Measurements from ENCODE around the gene ZFYVE19.
A peak's percentile ranks its signal among the peaks of the same experiment; 100 is the strongest.

Gene ZFYVE19, protein sequence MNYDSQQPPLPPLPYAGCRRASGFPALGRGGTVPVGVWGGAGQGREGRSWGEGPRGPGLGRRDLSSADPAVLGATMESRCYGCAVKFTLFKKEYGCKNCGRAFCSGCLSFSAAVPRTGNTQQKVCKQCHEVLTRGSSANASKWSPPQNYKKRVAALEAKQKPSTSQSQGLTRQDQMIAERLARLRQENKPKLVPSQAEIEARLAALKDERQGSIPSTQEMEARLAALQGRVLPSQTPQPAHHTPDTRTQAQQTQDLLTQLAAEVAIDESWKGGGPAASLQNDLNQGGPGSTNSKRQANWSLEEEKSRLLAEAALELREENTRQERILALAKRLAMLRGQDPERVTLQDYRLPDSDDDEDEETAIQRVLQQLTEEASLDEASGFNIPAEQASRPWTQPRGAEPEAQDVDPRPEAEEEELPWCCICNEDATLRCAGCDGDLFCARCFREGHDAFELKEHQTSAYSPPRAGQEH

DNA sequence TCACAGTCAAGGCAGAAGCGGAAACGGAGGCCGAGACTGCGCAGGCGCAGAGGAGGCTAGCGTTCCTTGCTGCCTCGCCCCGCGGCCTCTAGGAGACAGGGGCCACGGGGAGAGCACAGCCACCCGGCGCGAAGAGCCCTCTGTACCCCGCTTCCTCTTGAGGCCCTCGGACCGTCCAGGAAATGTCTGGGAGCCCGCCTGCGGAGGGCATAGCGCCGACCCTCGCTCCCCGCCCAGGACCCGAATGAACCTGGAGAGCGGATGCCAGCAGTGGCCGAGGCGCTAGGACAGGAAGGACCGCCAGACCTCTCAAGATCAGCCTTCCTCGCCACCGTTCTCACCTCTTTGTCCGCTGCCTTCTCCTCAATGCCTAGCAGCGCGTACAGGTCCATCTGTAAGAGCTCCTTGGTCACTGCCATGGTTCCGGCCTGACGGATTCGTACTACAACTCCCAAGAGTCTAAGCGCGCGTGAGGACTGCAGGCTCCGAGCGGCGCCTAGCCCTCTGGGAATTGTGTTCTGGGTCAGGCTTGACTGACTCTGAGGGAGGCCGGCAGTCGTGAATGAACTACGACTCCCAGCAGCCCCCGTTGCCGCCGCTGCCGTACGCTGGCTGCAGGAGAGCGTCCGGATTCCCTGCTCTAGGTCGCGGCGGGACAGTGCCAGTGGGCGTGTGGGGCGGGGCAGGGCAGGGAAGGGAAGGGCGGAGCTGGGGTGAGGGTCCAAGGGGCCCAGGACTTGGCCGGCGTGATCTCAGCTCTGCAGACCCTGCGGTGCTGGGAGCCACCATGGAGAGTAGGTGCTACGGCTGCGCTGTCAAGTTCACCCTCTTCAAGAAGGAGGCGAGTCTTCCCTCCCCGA is at the start of gene ZFYVE19, which contains the start of gene DNAJC17:
Gene ZFYVE19, plus strand, starts transcription at position 62 of the 860 bp plus-strand sequence. Its CDS starts 501 bp downstream, at position 563.
Gene DNAJC17, minus strand, starts transcription at position 446 of the 860 bp plus-strand sequence. Its CDS starts 27 bp downstream, at position 419.
- DNase-seq, result peak; percentile 91

DNA sequence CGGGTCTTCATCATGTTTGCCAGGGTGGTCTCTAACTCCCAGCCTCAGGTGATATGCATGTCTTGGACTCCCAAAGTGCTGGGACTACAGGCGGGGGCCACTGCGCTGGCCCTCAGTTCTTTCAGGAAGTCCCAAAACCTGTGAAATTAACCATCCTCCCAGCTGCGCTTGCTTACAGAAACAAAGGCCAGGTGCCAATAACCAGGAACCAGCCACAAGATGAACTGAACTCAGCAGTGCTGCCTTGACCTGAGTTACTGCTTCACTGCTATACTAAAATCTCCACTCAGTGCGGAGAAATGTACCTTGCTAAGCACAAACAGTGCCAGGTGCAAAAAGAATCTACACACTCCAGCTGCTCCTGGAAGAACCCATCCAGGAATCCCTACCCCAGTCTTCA is 46.9 kb upstream of the ZFYVE19 start:
- no peak for DNase-seq

DNA sequence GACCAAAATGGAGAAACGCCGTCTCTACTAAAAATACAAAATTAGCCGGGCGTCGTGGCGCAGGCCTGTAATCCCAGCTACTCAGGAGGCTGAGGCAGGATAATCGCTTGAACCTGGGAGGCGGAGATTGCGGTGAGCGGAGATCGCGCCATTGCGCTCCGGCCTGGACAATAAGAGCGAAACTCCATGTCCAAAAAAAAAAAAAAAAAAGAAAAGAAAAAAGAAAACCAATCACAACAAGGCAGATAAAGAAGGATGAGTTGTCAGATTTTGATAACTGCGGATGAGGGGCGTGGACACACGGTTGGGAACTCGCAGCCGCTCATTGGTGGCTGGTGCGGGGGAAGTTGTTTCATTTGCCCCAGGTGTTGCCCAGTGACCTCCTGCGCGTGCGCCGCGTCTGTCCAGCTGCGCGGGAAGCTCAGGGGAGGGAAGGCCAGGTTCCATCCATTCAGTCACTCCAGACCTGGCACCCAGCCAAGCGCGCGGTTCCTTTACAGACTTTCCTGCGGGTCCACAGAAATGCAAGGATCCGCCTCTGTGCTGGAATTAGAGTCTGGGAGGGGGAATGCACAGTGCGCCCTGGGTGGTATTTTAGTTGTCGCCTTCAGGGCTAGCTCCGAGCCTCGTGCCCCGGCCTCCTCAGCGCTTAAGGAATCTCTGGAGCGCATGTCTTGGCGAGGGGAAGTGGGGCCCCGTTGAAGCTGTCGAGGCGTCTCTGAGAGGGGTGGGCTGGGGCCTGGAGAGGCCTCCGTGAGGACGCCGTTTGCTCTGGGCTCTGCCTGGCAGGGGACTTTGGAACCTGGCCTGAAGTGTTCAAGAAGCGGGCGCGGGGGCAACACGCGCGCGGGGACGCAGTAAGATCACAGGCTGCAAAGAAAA is 43.7 kb upstream of the ZFYVE19 start:
- DNase-seq, result peak; percentile 20

DNA sequence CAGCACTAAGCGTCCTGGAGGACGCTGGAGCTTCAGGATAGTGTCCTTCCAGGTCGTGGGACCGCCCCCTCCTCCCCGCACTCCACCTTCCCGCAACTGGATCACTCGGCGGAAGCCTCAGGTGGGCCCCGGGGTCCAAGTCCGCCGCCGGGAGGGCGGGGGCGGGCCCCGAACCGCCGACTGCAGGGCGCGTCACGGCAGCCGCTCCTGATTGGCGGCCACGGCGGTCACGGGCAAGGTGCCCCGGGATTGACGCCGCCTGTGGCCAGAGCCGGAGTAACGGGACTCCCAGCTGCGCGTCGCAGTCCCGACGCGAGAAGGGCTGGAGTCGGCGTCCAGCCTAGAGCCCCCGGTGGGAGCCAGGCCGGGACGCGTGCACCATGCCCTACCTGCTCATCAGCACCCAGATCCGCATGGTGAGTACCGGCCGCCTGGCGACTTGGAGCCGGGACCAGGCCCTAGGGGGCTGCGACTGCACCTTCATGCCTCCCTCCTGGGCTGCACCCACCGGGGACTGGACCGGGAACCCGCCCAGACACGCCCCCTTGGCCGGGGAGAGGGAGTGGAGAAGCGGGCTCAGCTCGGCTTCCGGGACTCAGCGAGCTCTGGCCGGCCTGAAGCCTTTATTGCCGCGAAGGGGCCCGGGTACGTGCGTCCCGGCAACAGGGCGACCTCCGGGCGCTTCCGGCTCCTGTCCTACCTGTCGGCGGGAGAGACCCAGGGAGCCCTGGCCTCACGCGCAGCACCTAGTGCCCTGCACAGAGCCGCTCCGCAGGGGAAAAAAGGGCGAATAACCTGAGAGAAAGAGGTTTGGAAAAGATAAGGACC is 42.9 kb upstream of the ZFYVE19 start, which contains the start of gene GCHFR:
Gene GCHFR, plus strand, starts transcription at position 268 of the 828 bp plus-strand sequence. Its CDS starts 113 bp downstream, at position 381.
- no peak for DNase-seq

DNA sequence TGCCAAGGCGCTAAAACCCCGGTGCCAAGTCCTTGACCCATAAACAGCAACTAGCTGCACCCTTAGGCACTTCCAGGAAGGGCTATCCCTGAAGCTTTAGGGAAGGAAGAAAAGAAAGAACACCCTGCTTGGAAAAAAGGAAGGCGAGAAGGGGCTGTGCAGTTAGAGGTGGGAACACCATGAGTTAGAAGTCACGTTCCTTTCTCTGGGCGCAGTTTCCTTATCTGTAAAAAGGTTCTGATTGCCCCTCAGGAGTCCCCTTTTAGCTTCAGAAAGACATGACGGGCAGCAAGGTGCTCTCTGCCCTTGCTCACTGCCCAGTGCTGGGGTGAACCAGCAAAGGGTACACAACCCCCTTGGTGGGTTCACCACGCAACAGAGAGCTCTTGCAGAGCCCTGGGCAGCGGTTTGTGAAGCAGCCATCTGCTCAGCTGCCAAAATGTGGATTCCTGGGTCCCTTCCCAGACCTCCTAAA is 42.2 kb upstream of the ZFYVE19 start:
- no peak for DNase-seq

DNA sequence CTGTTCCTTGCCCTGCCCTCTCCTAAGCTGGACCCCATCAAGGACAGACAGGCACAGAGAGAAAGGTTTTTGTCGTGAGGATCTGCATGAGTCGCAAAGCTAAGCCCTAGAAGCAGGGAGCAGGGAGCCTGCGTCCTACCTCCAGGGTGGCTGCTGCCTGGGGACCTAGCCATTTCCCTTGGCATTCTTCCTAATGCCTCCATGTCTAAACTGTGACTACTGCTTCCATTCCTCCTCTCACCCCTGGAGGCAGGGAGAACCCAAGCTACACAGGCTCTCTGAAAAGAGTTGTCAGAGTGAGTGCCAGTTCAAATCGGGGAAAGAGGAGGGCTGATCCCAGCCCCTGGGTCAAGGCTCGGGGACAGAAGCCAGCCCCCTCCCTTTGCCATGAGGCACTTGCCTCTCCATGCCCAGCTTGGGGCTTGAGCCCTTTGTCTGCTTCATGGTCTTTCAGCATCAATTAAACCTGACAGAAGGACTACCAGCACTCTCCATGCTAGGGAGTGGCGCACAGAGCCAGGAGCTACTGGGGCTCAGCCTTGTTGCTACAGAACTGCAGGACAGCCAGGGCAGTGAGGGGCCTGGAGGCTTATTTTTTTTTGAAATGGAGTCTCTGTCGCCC is 40.6 kb upstream of the ZFYVE19 start:
- DNase-seq, result no peak

DNA sequence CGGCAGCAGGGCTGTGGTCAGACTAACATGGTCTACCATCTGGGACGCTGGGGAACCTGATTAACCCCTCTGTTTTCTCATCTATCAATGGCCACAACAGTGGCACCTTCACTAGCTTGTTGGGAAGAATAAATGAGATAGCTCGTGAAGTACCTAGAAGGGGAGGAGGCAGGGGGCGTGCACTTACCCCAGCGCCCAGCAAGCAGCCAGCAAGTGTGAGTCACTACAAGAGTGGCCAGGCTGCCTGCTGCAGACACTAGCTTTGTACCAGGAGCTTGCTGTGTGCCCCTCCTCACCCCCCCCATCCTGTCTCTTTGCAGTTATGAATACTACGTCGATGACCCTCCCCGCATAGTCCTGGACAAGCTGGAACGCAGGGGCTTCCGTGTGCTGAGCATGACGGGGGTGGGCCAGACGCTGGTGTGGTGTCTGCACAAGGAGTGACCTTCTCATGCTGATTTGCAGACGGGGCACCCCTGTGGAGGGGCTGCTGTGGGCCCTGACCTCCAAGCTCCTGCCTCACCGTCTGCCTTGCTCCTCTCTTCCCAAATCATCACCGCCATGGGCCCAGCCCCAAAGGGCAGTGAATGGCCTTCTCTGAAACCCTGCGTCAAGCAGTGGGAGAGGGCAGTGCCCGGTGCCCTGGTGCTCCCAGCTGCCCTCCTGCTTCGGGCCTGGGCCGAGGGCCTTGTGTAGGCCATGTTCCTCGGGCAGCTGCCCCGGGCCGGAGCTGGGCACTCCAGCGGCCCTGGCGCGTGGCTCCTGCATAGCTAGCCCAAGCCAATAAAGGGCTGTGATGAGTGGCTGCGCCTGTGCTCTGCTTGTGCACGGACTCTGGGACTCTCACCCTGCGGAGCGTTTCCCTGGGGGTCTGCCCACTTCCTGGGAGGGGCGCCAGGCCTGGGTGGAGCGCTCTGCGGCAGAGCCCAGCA is 39.7 kb upstream of the ZFYVE19 start:
- DNase-seq, result peak; percentile 42

DNA sequence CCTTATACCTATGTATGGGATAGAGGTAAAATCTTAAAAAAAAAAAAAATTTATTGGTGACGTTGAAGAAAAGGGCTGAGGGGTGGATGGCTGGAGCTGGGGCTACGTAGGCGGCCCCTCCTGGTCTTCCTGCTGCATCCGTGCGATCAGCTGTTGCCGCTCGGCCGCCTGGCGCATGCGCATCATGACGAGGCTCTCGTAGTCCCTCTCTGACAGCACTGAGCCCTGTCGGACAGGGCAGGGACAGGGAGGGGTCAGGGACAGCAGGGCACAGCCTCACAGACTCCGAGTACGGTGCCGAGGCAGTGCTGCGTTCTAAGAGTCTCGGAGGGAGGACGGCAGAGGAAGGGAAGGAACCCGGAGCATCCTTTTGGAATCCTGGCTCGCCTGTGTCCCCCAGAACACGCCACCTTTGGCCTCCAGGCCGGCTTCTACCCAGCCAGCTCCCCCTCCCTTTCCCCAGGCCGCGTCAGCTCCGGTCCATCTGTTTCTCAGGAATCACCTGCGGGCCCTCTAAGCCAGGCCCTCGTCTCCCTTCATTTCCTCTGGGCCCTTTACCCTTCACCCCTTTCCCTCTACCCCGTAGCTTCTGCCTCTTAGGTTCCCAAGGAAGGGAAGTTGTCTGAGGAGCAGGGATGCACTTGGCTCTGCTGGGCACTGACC is 38.9 kb upstream of the ZFYVE19 start:
- DNase-seq, result no peak

DNA sequence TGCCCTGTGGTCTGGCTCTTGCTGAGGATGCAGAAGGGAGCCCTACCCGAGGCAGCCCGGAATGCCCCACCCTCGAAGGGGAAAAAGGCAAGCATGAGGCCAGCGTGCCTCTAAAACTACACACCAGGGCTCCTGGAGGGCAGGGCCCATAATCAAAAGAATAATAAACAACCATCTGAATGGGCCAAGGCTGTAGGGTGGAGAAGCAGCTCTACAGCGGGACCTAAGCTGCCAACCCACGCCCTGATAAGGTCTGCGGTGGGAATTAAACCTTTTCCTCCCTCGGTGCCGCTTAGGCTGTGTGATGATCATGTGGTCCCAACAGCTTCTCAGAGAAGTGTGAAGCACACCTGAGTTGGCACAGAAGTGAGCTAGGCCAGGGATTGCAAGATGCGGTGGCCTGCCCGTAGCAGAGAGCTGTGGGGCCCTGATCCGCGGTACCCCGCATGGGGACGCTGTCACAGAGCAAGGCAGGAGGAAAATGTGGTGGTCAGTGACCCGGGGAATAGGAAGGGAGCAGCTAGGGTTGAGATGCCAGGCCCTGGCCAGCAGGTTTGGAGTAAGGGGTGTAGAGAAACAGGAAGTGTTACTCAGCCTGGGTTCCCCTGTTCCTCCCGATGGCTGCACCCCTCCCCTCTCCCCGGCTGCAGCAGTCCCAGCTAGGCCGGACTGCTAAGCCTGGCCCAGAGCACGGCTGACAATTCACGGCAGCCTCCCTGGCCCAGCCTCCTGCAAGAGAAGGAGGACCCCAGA is 38.2 kb upstream of the ZFYVE19 start:
- DNase-seq, result peak; percentile 69

DNA sequence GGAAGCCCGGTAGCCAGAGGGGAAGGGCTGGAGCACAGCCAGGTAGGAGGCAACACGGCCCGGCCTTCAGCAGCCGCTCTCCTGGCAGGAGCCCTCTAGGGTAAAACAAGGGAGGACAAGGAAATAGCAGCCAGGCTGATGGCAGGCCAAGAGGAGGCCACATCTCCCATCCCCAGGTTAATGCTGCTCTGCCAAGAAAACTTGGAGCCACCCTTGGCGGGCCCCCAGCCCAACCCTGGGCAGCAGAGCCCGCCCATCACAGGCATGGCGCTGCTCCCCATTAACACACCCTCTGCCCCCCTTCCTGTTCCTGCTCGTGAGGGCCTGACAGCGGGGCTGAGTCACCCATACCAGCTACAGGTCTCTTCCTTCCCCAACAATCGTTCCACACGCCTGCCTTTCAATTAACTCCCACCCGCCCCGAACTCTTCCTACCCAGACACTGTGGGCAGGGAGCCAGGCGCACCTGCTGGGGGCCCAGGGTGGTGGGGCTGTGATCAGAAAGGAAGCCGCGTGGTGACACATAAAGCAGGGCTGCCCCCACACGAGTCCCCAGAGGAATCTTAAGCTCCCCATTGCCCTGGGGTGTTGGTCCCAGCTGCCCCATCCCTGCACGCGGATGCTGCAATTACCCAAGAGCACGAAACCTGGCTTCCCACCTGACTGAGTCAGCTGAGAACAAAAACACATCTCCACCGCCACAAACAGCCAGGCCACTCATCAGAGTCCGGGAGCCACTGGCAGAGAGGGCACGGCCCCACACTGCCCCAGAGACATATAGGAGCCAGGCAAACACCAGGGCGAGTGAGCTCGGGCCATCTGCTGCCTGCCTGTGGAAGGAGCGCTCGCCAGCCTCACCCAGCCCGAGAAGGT is 37.4 kb upstream of the ZFYVE19 start, which contains the start of gene C15orf62:
Gene C15orf62, plus strand, starts transcription at position 707 of the 873 bp plus-strand sequence. CDS start 516 bp downstream, outside the sequence.
- peak; percentile 76 for DNase-seq

DNA sequence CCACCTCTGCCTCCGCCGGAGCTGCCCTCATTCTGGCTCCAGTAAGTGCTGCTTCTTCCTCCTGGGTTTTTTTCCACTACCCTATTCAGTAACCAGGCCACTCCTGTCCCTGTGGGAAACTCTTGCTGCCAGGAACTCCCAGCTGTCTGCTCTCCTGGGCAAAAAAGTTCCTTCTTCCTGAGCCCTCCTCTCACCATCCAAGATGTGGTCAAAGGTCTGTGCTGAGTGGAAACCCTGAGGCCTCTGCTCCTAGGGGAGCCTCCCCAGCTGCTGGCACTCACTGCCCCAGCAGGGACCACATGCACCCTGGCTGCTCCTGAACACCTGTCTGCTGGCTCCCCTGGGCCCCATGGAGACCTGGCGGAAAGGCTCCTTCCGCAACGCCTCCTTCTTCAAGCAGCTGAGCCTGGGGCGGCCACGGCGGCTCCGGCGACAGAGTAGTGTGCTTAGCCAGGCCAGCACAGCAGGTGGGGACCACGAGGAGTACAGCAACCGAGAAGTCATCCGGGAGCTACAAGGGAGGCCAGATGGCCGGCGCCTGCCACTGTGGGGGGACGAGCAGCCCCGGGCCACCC is 36.7 kb upstream of the ZFYVE19 start:
- no peak for DNase-seq

DNA sequence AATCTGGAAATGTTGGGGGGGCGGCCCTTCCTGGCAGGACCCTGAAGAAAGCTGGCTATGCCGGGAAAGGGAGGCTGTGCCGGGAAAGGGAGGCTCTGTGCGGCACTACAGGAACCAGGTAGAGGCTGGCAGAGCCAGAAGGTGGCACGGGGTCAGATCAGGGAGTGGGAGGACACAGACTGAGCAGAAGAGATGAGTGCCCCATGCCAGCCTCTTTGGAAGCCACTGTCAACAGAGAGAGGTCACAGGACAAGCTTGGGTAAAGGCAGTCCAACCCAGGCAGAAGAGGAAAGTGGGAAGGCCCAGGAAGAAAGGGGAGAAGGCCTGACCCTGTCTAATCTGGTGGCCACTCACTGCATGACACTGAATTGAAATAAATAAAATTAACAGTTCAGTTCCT is 35.6 kb upstream of the ZFYVE19 start:
- no peak for DNase-seq

DNA sequence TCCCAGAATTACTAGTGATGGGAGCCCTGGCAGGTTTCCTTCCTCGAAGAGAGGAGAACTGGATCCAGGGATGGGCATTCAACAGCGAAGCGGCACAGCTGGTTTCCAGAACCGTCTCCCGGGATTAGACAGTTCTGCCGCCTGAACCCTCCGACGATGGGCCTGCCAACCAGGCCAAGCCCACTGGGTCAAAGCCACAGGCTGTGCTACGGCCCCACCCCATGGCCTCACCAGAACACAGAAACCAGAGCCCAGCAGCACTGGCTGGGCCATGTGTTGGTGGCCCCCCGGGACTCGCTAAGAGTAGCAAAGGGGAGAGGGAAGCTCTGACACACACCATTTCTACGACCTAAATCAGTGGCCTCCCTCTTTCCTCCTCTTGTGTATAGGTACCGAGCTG is 34.9 kb upstream of the ZFYVE19 start:
- no peak for DNase-seq

DNA sequence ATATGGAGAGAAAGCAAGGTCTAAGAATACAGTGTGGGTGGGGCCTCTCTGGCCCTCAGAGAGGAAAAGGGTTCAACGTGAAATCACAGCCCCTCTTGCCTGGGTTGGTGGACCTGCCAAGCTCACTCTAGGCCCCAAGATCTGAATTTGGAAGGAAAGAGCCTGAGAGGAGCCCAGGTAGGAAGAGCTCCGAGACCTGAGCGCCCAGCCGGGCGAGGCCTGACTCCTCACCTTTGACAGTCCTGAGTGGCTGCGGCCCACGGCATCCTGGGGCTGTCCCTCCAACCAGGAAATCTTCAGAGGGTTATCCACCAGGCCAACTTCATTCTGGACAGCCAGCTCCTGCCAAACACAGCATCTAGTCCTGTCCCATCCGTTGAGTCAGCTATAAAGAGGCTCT is 33.4 kb upstream of the ZFYVE19 start:
- no peak for DNase-seq

DNA sequence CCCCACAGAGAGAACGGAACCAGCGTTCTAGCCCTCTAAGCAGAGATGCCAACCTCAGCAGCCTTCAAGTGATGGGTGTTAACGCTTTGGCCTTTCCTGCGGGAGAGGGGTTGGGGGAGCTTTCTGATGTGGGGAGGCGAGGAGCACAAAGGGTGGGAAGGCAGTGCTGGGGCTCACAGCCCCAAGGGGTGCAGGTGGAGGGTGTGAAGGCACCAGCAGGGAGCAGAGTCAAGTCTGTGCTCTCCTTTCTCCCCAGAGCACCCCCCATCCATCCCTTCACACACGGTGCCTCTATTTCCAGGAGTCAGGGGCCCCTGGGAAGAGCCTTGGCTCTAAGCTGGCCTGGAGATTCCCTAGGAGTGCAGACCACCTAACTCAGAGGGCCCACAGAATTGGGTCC is 33.0 kb upstream of the ZFYVE19 start:
- DNase-seq, result no peak

DNA sequence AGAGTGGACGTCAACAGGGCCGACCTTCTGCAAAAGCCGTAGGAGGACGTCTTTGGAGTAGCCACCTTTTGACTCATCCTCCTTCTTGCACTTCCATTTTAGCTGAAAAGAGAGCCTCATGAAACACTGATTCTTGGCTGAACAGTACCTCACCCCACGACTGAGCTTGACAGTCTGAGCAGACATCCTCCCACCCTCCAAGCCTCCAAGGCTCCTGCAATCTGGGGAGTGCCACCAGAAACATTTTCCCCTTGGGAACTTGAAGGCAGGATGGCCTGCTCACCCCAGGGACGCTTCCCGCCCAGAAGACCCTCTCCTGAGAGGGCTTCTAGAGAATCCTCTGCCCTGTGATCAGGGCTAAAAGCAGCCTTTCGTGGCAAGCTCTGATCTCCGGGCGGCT is 31.9 kb upstream of the ZFYVE19 start:
- no peak for DNase-seq

Measured in NCI-H226 (cell line).